ENCODE data around the gene STK11.

DNA sequence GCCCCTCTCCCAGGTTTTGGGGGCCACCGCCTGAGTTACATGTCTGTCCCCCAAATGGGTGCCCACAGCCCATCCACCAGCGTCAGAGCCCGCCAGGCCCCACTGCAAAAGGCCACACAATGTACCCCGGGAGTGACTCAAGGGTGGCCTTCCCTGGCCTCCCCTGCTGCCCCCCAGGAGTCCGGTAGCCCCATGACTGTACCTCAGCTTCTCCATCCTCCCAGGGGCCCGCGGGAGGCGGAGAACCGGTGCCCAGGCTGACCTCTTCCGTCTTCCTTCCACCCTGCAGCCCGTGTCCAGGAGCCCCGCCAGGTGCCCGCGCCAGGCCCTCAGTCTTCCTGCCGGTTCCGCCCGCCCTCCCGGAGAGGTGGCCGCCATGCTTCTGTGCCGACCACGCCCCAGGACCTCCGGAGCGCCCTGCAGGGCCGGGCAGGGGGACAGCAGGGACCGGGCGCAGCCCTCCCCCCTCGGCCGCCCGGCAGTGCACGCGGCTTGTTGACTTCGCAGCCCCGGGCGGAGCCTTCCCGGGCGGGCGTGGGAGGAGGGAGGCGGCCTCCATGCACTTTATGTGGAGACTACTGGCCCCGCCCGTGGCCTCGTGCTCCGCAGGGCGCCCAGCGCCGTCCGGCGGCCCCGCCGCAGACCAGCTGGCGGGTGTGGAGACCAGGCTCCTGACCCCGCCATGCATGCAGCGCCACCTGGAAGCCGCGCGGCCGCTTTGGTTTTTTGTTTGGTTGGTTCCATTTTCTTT lies 21.9 kb downstream of the STK11 start:
- no peak for TF ChIP-seq EZH2phosphoT487 (IDR thresholded peaks at IDR 0.05; ENCODE audit: borderline replicate concordance, low read depth, low read length)
- TF ChIP-seq, protein P1, sequence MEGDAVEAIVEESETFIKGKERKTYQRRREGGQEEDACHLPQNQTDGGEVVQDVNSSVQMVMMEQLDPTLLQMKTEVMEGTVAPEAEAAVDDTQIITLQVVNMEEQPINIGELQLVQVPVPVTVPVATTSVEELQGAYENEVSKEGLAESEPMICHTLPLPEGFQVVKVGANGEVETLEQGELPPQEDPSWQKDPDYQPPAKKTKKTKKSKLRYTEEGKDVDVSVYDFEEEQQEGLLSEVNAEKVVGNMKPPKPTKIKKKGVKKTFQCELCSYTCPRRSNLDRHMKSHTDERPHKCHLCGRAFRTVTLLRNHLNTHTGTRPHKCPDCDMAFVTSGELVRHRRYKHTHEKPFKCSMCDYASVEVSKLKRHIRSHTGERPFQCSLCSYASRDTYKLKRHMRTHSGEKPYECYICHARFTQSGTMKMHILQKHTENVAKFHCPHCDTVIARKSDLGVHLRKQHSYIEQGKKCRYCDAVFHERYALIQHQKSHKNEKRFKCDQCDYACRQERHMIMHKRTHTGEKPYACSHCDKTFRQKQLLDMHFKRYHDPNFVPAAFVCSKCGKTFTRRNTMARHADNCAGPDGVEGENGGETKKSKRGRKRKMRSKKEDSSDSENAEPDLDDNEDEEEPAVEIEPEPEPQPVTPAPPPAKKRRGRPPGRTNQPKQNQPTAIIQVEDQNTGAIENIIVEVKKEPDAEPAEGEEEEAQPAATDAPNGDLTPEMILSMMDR (conservative IDR thresholded peaks at IDR 0.05; ENCODE audit: low read length): no peak
